ENCODE results near the gene HSP90AB1. TPM values are rescaled to one million over a fixed set of nuclear protein-coding genes. Genes with fewer than 3 reads are reported as not detected.

The HSP90AB1 gene
- total RNA-seq, 1 experiment from 2014 or later: 1,986 TPM

- no peaks in the 10 kb centered on the region for H3K9me3 Mint-ChIP-seq
- no CpG with 5 or more reads among the region's 4 CpGs for WGBS (ENCODE audit: extremely low coverage, insufficient read length, low lambda C conversion rate)
- Histone ChIP-seq H2BK120ac (ENCODE audit: low read depth, low read length, poor library complexity, severe bottlenecking) (no peak overlapping the region), H4K20me1 (ENCODE audit: control insufficient read depth, insufficient read depth, insufficient read length) (no peaks in the 10 kb centered on the region), H3K4me2 (ENCODE audit: insufficient read depth, insufficient read length, low read length) (no peak overlapping the region), H3K27ac (ENCODE audit: insufficient read length, low read depth, low read length) (no peak overlapping the region), H2BK15ac (ENCODE audit: low read depth, low read length) (no peak overlapping the region), H4K5ac (ENCODE audit: insufficient read length, low read depth, low read length) (no peak overlapping the region), H3K23me2 (ENCODE audit: insufficient read length, low read depth, low read length, poor library complexity, severe bottlenecking) (peaks cover 8% of the 10 kb centered on the region), H3K79me2 (ENCODE audit: insufficient read depth, low read length) (no peaks in the 10 kb centered on the region), H3K9ac (ENCODE audit: extremely low read depth, insufficient read length, low read length) (no peak overlapping the region), H3K27me3 (ENCODE audit: insufficient read depth, low read length) (peaks cover 2% of the 10 kb centered on the region; the same call in 1 of the 2 replicates), H3K14ac (ENCODE audit: insufficient read depth, low read length) (no peak overlapping the region), H3T11ph (ENCODE audit: low read length) (no peak overlapping the region), H3K79me1 (ENCODE audit: insufficient read depth, low read depth, low read length, poor library complexity, severe bottlenecking) (no peaks in the 10 kb centered on the region), H2AFZ (ENCODE audit: low read length) (no peak overlapping the region), H3K4me1 (ENCODE audit: insufficient read depth, low read length) (no peaks in the 10 kb centered on the region), H2BK5ac (ENCODE audit: insufficient read length, low read length) (no peak overlapping the region), H2AK5ac (ENCODE audit: insufficient read length, low read length) (no peak overlapping the region), H3K23ac (ENCODE audit: insufficient read length, low read depth, low read length) (no peak overlapping the region), H2BK20ac (ENCODE audit: low read depth, low read length, poor library complexity, severe bottlenecking) (no peak overlapping the region), H3K9me3 (ENCODE audit: control insufficient read depth, low read depth, low read length) (no peaks in the 10 kb centered on the region), H4K8ac (replicated peaks; ENCODE audit: insufficient read length, low read depth, low read length) (no peak overlapping the region), H2BK12ac (ENCODE audit: insufficient read length, low read depth, low read length) (no peak overlapping the region), H3K56ac (ENCODE audit: insufficient read length, low read depth, low read length) (no peak overlapping the region), H3K18ac (ENCODE audit: insufficient read length, low read depth, low read length) (no peak overlapping the region), H3K4ac (ENCODE audit: low read depth, low read length) (no peak overlapping the region), H4K91ac (ENCODE audit: insufficient read length, low read depth, low read length) (no peak overlapping the region)
- TF ChIP-seq CTCF (conservative IDR thresholded peaks at IDR 0.05): no peak
- peaks cover 75% of the 10 kb centered on the region for H3K27me3 Mint-ChIP-seq (ENCODE audit: low read depth)
- H3K36me3 Mint-ChIP-seq (ENCODE audit: insufficient read depth in 1 of 3, low read depth in 3 of 3): no peaks in the 10 kb centered on the region
- H3K4me3 Mint-ChIP-seq: no peak overlapping the region
- DNase-seq: no peak
- H3K27ac Mint-ChIP-seq: no peak overlapping the region
- H3K4me1 Mint-ChIP-seq: peaks cover 8 to 9% of the 10 kb centered on the region in 2 experiments
Measured at GRCh38 chr6:44292661-44293365, 45.9 kb downstream of the HSP90AB1 start.
